Trophoblast cell (in vitro differentiated cells and primary cell): ENCODE results near the gene LGR4.

Source experiments
- DNase-seq, 2 donors: peaks; one replicate each; pipeline ENCODE4 v3.0.0-alpha.2; 2016
- H2AFZ ChIP-seq: 2 replicates; pipeline ENCODE4 v1.6.1; 2013; ENCODE audit warnings: low read length, moderate library complexity, mild to moderate bottlenecking; ENCODE audit not compliant: insufficient read depth, poor library complexity
- H2AK5ac ChIP-seq: 2 replicates; pipeline ENCODE4 v1.6.1; 2013; ENCODE audit warnings: mild to moderate bottlenecking, low read length
- H2BK120ac ChIP-seq: 2 replicates; pipeline ENCODE4 v1.6.1; 2013; ENCODE audit warnings: low read length, mild to moderate bottlenecking, moderate library complexity; ENCODE audit not compliant: insufficient read depth, poor library complexity
- H2BK12ac ChIP-seq: 2 replicates; pipeline ENCODE4 v1.6.1; 2013; ENCODE audit warnings: mild to moderate bottlenecking, low read length, moderate library complexity
- H2BK5ac ChIP-seq: 2 replicates; pipeline ENCODE4 v1.6.1; 2013; ENCODE audit warnings: low read length, low read depth, moderate library complexity, mild to moderate bottlenecking; ENCODE audit not compliant: poor library complexity
- H3K14ac ChIP-seq: 2 replicates; pipeline ENCODE4 v1.6.1; 2013; ENCODE audit warnings: mild to moderate bottlenecking, low read length
- H3K18ac ChIP-seq: 2 replicates; pipeline ENCODE4 v1.6.1; 2013; ENCODE audit warnings: mild to moderate bottlenecking, low read length
- H3K23ac ChIP-seq: 2 replicates; pipeline ENCODE4 v1.6.1; 2013; ENCODE audit warnings: low read length
- H3K27ac ChIP-seq: 2 replicates; pipeline ENCODE4 v1.5.1; 2013; ENCODE audit warnings: low read depth, mild to moderate bottlenecking, inconsistent platforms, low read length, moderate library complexity
- H3K27me3 ChIP-seq: 2 replicates; pipeline ENCODE4 v1.6.1; 2013; ENCODE audit warnings: inconsistent platforms, mild to moderate bottlenecking, low read length, moderate library complexity; ENCODE audit not compliant: insufficient read depth
- H3K36me3 ChIP-seq, 2 experiments: 1 replicate in 1 of 2; 2 replicates in 1 of 2; pipeline ENCODE4 v1.6.1; 2013; ENCODE audit warnings: low read length in 2 of 2, mild to moderate bottlenecking in 2 of 2, moderate library complexity in 1 of 2; ENCODE audit not compliant: insufficient read depth in 2 of 2, control insufficient read depth in 1 of 2
- H3K4ac ChIP-seq: 2 replicates; pipeline ENCODE4 v1.6.1; 2013; ENCODE audit warnings: low read depth, mild to moderate bottlenecking, low read length, moderate library complexity
- H3K4me1 ChIP-seq, 2 experiments: 1 replicate in 1 of 2; 2 replicates in 1 of 2; pipeline ENCODE4 v1.6.1; 2013; ENCODE audit warnings: low read length in 2 of 2, mild to moderate bottlenecking in 2 of 2, moderate library complexity in 1 of 2; ENCODE audit not compliant: insufficient read depth in 2 of 2, control insufficient read depth in 1 of 2
- H3K4me2 ChIP-seq: 2 replicates; pipeline ENCODE4 v1.6.1; 2013; ENCODE audit warnings: inconsistent platforms, mild to moderate bottlenecking, low read length, moderate library complexity
- H3K4me3 ChIP-seq: 2 replicates; pipeline ENCODE4 v1.5.1; 2013; ENCODE audit warnings: mild to moderate bottlenecking, low read depth, low read length, inconsistent platforms
- H3K79me1 ChIP-seq: one replicate; pipeline ENCODE4 v1.6.1; 2013; ENCODE audit warnings: low read length
- H3K79me2 ChIP-seq: 2 replicates; pipeline ENCODE4 v1.6.1; 2013; ENCODE audit warnings: low read length, mild to moderate bottlenecking; ENCODE audit not compliant: control insufficient read depth, insufficient read depth, poor library complexity
- H3K9ac ChIP-seq: 2 replicates; pipeline ENCODE4 v1.6.1; 2013; ENCODE audit warnings: mild to moderate bottlenecking, low read length
- H3K9me3 ChIP-seq: 2 replicates; pipeline ENCODE4 v1.6.1; 2013; ENCODE audit warnings: low read depth, mild to moderate bottlenecking, control low read depth, inconsistent platforms, low read length; ENCODE audit not compliant: insufficient read depth
- H4K12ac ChIP-seq: 2 replicates; pipeline ENCODE4 v1.6.1; 2013; ENCODE audit warnings: low read depth, mild to moderate bottlenecking, low read length, moderate library complexity
- H4K8ac ChIP-seq: 2 replicates; pipeline ENCODE4 v1.6.1; 2013; ENCODE audit warnings: low read depth, mild to moderate bottlenecking, low read length, moderate library complexity
- H4K91ac ChIP-seq: one replicate; pipeline ENCODE4 v1.6.1; 2013; ENCODE audit warnings: low read depth, mild to moderate bottlenecking, low read length, moderate library complexity
- WGBS: extraction: QIAGEN DNeasy Blood & Tissue Kit; methylation state at CpG from one replicate; pipeline ENCODE4 v1.1.7; 2013; ENCODE audit warnings: missing lambda C conversion rate; ENCODE audit not compliant: insufficient read length, insufficient coverage; ENCODE audit errors: extremely low coverage; 5-methylcytosine and 5-hydroxymethylcytosine counted together

LGR4 gene

GRCh38 chr11:27357250-27357649, 115.3 kb downstream of the LGR4 start:
- Histone ChIP-seq H3K79me1 (peaks cover 4% of the 10 kb centered on the region), H3K4me3 (no peak overlapping the region), H3K36me3 (no peaks in the 10 kb centered on the region), H3K79me2 (no peaks in the 10 kb centered on the region), H3K4me2 (no peak overlapping the region), H4K91ac (no peak overlapping the region), H2AK5ac (no peak overlapping the region), H3K4me1 (peaks cover 9 to 13% of the 10 kb centered on the region in 2 experiments), H4K12ac (no peak overlapping the region), H2BK120ac (no peak overlapping the region), H3K9ac (no peak overlapping the region), H3K23ac (no peak overlapping the region), H3K4ac (no peak overlapping the region), H2BK12ac (no peak overlapping the region), H3K14ac (no peak overlapping the region), H4K8ac (no peak overlapping the region), H3K18ac (no peak overlapping the region), H3K27me3 (no peaks in the 10 kb centered on the region), H2AFZ (no peak overlapping the region), H3K9me3 (no peaks in the 10 kb centered on the region), H2BK5ac (no peak overlapping the region), H3K27ac (no peak overlapping the region)
- no CpG with 5 or more reads among the region's 4 CpGs for WGBS
- DNase-seq = no peak

GRCh38 chr11:27356624-27357222, 115.9 kb downstream of the LGR4 start:
- Histone ChIP-seq H2BK120ac (no peak overlapping the region), H3K79me2 (no peaks in the 10 kb centered on the region), H4K8ac (no peak overlapping the region), H3K4ac (no peak overlapping the region), H4K12ac (no peak overlapping the region), H2AFZ (no peak overlapping the region), H3K36me3 (peaks cover 0 to 2% of the 10 kb centered on the region in 2 experiments), H3K4me2 (no peak overlapping the region), H3K27ac (no peak overlapping the region), H3K23ac (no peak overlapping the region), H3K9ac (no peak overlapping the region), H3K14ac (no peak overlapping the region), H3K18ac (no peak overlapping the region), H3K4me3 (no peak overlapping the region), H3K9me3 (no peaks in the 10 kb centered on the region), H2AK5ac (no peak overlapping the region), H4K91ac (no peak overlapping the region), H3K79me1 (peaks cover 7% of the 10 kb centered on the region), H3K27me3 (no peaks in the 10 kb centered on the region), H2BK5ac (no peak overlapping the region), H2BK12ac (no peak overlapping the region), H3K4me1 (peaks cover 9 to 11% of the 10 kb centered on the region in 2 experiments)
- no CpG with 5 or more reads among the region's 5 CpGs for WGBS
- no peak for DNase-seq

- Histone ChIP-seq H4K91ac (no peak overlapping the region), H3K4me3 (no peak overlapping the region), H3K4ac (no peak overlapping the region), H3K9me3 (no peaks in the 10 kb centered on the region), H3K27ac (no peak overlapping the region), H3K4me2 (no peak overlapping the region), H2BK5ac (no peak overlapping the region), H4K8ac (no peak overlapping the region), H2AFZ (no peak overlapping the region), H3K4me1 (peaks cover 7 to 8% of the 10 kb centered on the region in 2 experiments), H3K18ac (no peak overlapping the region), H3K36me3 (peaks cover 0 to 2% of the 10 kb centered on the region in 2 experiments), H2AK5ac (no peak overlapping the region), H3K14ac (no peak overlapping the region), H2BK12ac (no peak overlapping the region), H3K79me2 (no peaks in the 10 kb centered on the region), H3K9ac (no peak overlapping the region), H3K23ac (no peak overlapping the region), H3K79me1 (peaks cover 9% of the 10 kb centered on the region), H3K27me3 (no peaks in the 10 kb centered on the region), H4K12ac (no peak overlapping the region), H2BK120ac (no peak overlapping the region)
- WGBS = no CpG with 5 or more reads among the region's 3 CpGs
- no peak for DNase-seq
These were observed 117.0 kb downstream of the LGR4 start for GRCh38 chr11:27355575-27356104.

GRCh38 chr11:27354359-27354965, 118.1 kb downstream of the LGR4 start:
- no peak overlapping the region for H3K4me3 ChIP-seq
- no peak overlapping the region for H2AK5ac ChIP-seq

More at GRCh38 chr11:27354359-27354965, 118.1 kb downstream of the LGR4 start:
- Histone ChIP-seq H3K9ac (no peak overlapping the region), H4K12ac (no peak overlapping the region), H3K23ac (no peak overlapping the region), H3K4ac (no peak overlapping the region), H2BK5ac (no peak overlapping the region), H3K4me2 (no peak overlapping the region), H2BK120ac (peak overlapping the region; percentile 31), H3K18ac (no peak overlapping the region), H3K36me3 (peaks cover 0 to 2% of the 10 kb centered on the region in 2 experiments), H3K27ac (no peak overlapping the region), H2BK12ac (peak overlapping the region; percentile 18), H3K9me3 (no peaks in the 10 kb centered on the region), H2AFZ (no peak overlapping the region), H4K91ac (no peak overlapping the region), H3K79me2 (no peaks in the 10 kb centered on the region), H3K4me1 (peaks cover 2 to 3% of the 10 kb centered on the region in 2 experiments), H4K8ac (no peak overlapping the region), H3K79me1 (peaks cover 7% of the 10 kb centered on the region), H3K14ac (no peak overlapping the region), H3K27me3 (no peaks in the 10 kb centered on the region)
- DNase-seq = no peak
- no CpG with 5 or more reads among the region's 5 CpGs for WGBS
